ENCODE results near the gene CLPSL2. TPM values are rescaled to one million over a fixed set of nuclear protein-coding genes. Genes with fewer than 3 reads are reported as not detected.

The CLPSL2 gene
- total and polyA plus RNA-seq, 11 donors, result not detected

- H3K9me3 ChIP-seq, result peaks cover 0 to 8% (median 0%) of the 10 kb centered on the region in 12 donors
- DNase-seq (no peak), ATAC-seq (no peak)
- no peak overlapping the region for H3K4me3 ChIP-seq
- TF ChIP-seq POLR2A (IDR thresholded peaks at IDR 0.05) (no peak), CTCF (IDR thresholded peaks at IDR 0.05) (no peak)
- H3K27me3 ChIP-seq, result no peaks in the 10 kb centered on the region
- H3K27ac ChIP-seq, result no peak overlapping the region
- H3K36me3 ChIP-seq, result no peaks in the 10 kb centered on the region
- H3K4me1 ChIP-seq, result no peaks in the 10 kb centered on the region
- 85 to 90% (median 88%) methylated on average over 3 of the region's 3 CpGs for WGBS, 4 donors
- intact Hi-C loops (cut with DNase I), result no loop called here
These were observed 29.9 kb upstream of the CLPSL2 start for GRCh38 chr6:35746516-35746915.

GRCh38 chr6:35747877-35748276, 28.5 kb upstream of the CLPSL2 start:
- Histone ChIP-seq H3K27me3 (no peaks in the 10 kb centered on the region), H3K9me3 (peaks cover 0 to 8% (median 0%) of the 10 kb centered on the region in 12 donors), H3K4me1 (no peaks in the 10 kb centered on the region), H3K36me3 (no peaks in the 10 kb centered on the region), H3K27ac (no peak overlapping the region), H3K4me3 (no peak overlapping the region)
- intact Hi-C loops (cut with DNase I), result no loop called here
- ATAC-seq, result no peak
- 91 to 100% (median 94%) methylated on average over 1 of the region's 1 CpG for WGBS, 4 donors
- DNase-seq, result no peak
- no peak for TF ChIP-seq CTCF (IDR thresholded peaks at IDR 0.05)
- TF ChIP-seq POLR2A (IDR thresholded peaks at IDR 0.05), result no peak

GRCh38 chr6:35750557-35750956, 25.8 kb upstream of the CLPSL2 start:
- Histone ChIP-seq H3K9me3 (peaks cover 0 to 8% (median 0%) of the 10 kb centered on the region in 12 donors), H3K36me3 (no peaks in the 10 kb centered on the region), H3K27ac (no peak overlapping the region), H3K4me1 (no peaks in the 10 kb centered on the region), H3K4me3 (no peak overlapping the region), H3K27me3 (no peaks in the 10 kb centered on the region)
- TF ChIP-seq CTCF (IDR thresholded peaks at IDR 0.05) (no peak), POLR2A (IDR thresholded peaks at IDR 0.05) (no peak)
- 83 to 88% (median 86%) methylated on average over 7 of the region's 7 CpGs for WGBS, 4 donors
- DNase-seq (no peak), ATAC-seq (no peak)
- intact Hi-C loops (cut with DNase I), result loop anchor here in 3 of 10 donors (10.0 kb wide), 1 partner anchor 344 kb away; no protein-coding TSS in a partner anchor

GRCh38 chr6:35751594-35751993, 24.8 kb upstream of the CLPSL2 start:
- Histone ChIP-seq H3K27ac (no peak overlapping the region), H3K9me3 (peaks cover 0 to 8% (median 0%) of the 10 kb centered on the region in 12 donors), H3K36me3 (no peaks in the 10 kb centered on the region), H3K4me3 (no peak overlapping the region), H3K27me3 (no peaks in the 10 kb centered on the region), H3K4me1 (no peaks in the 10 kb centered on the region)
- intact Hi-C loops (cut with DNase I), result loop anchor here in 3 of 10 donors (10.0 kb wide), 1 partner anchor 343 kb away; no protein-coding TSS in a partner anchor
- WGBS, 4 donors, result 72 to 91% (median 79%) methylated on average over 4 of the region's 4 CpGs
- DNase-seq (no peak), ATAC-seq (no peak)
- TF ChIP-seq CTCF (IDR thresholded peaks at IDR 0.05) (no peak), POLR2A (IDR thresholded peaks at IDR 0.05) (no peak)

All from heart left ventricle (tissue), 16 donors.